Keratinocyte (primary cell): Measurements from ENCODE around the gene INHBB. TPM values are rescaled to one million over a fixed set of nuclear protein-coding genes. Genes with fewer than 3 reads are reported as not detected.

Source experiments
- DNase-seq: peaks from one replicate; pipeline ENCODE4 v3.0.0-alpha.2; 2011; ENCODE audit warnings: low read depth, missing footprints, low spot score
- FAIRE-seq: peaks from 2 replicates; lab custom pipeline; 2011; peaks lifted over from hg19 to GRCh38; lab: Jason Lieb, UNC
- H2AFZ ChIP-seq: 2 replicates; pipeline ENCODE4 v1.6.0; 2012; ENCODE audit warnings: low read length, control low read depth, inconsistent platforms; ENCODE audit not compliant: control insufficient read depth
- H3K27ac ChIP-seq: 2 replicates; pipeline ENCODE4 v1.5.1; 2011; ENCODE audit warnings: low read length; ENCODE audit not compliant: control insufficient read depth, insufficient read depth
- H3K27me3 ChIP-seq: 3 replicates; pipeline ENCODE4 v1.6.0; 2011; ENCODE audit warnings: low read length; ENCODE audit not compliant: control insufficient read depth, insufficient read depth; ENCODE audit errors: extremely low read depth
- H3K36me3 ChIP-seq, 2 experiments: 2 replicates in 1 of 2; 3 replicates in 1 of 2; pipeline ENCODE4 v1.5.1; 2011; ENCODE audit warnings: low read length in 2 of 2, mild to moderate bottlenecking in 1 of 2; ENCODE audit not compliant: control insufficient read depth in 2 of 2, insufficient read depth in 2 of 2; ENCODE audit errors: extremely low read depth in 1 of 2
- H3K4me1 ChIP-seq: 3 replicates; pipeline ENCODE4 v1.5.1; 2011; ENCODE audit warnings: low read length; ENCODE audit not compliant: control insufficient read depth, insufficient read depth; ENCODE audit errors: extremely low read depth
- H3K4me2 ChIP-seq: 3 replicates; pipeline ENCODE4 v1.6.0; 2011; ENCODE audit warnings: low read depth, low read length; ENCODE audit not compliant: control insufficient read depth, insufficient read depth; ENCODE audit errors: extremely low read depth
- H3K4me3 ChIP-seq, 3 experiments: fragments of 200-600 bp in 1 of 3; sonication (generic) in 1 of 3; 2 replicates in 2 of 3; 3 replicates in 1 of 3; pipeline ENCODE4 v1.5.1; 2011 to 2016; ENCODE audit warnings: low read length in 3 of 3, mild to moderate bottlenecking in 3 of 3, control low read depth in 2 of 3, inconsistent platforms in 1 of 3, low read depth in 1 of 3, mixed read lengths in 1 of 3, mixed run types in 1 of 3, moderate library complexity in 1 of 3; ENCODE audit not compliant: control insufficient read depth in 2 of 3, insufficient read depth in 2 of 3; ENCODE audit errors: extremely low read depth in 1 of 3
- H3K79me2 ChIP-seq: 2 replicates; pipeline ENCODE4 v1.6.0; 2012; ENCODE audit warnings: low read length; ENCODE audit not compliant: control insufficient read depth, insufficient read depth
- H3K9ac ChIP-seq: 3 replicates; pipeline ENCODE4 v1.6.0; 2011; ENCODE audit warnings: low read length; ENCODE audit not compliant: control insufficient read depth, insufficient read depth; ENCODE audit errors: extremely low read depth
- H3K9me1 ChIP-seq: 3 replicates; pipeline ENCODE4 v1.6.0; 2011; ENCODE audit warnings: low read length; ENCODE audit not compliant: control insufficient read depth, insufficient read depth; ENCODE audit errors: extremely low read depth
- H3K9me3 ChIP-seq: 2 replicates; pipeline ENCODE4 v1.5.1; 2012; ENCODE audit warnings: low read depth, low read length; ENCODE audit not compliant: control insufficient read depth
- H4K20me1 ChIP-seq: 3 replicates; pipeline ENCODE4 v1.6.0; 2011; ENCODE audit warnings: low read length; ENCODE audit not compliant: control insufficient read depth, insufficient read depth; ENCODE audit errors: extremely low read depth
- CTCF ChIP-seq, 3 experiments: IDR thresholded peaks in 1 of 3; conservative IDR thresholded peaks in 1 of 3; optimal IDR thresholded peaks in 1 of 3; 2 replicates in 2 of 3; 3 replicates in 1 of 3; pipeline versions ENCODE3 to v1.5.1; 2011; ENCODE audit warnings: low read length in 3 of 3, mild to moderate bottlenecking in 3 of 3, moderate library complexity in 2 of 3, control low read depth in 1 of 3, inconsistent platforms in 1 of 3; ENCODE audit not compliant: insufficient read depth in 2 of 3; ENCODE audit errors: extremely low read depth in 1 of 3
- EZH2 ChIP-seq: IDR thresholded peaks from one replicate; pipeline ENCODE4 v1.6.1; 2012; ENCODE audit warnings: inconsistent platforms, mild to moderate bottlenecking, low read length, moderate library complexity
- dilution Hi-C: fragments of 300-500 bp; cut with MboI; formaldehyde crosslinking; loops from one replicate; pipeline ENCODE4 v1.7.0; 2020; ENCODE audit warnings: low sequenced_read_pairs; ENCODE audit not compliant: extremely low pct_ligation_motif_present
- polyA plus RNA-seq, 5 experiments: library from polyadenylated mRNA; depleted of rRNA in 3 of 5; stranded (reverse) in 3 of 5; stranded (forward) in 1 of 5; unstranded in 1 of 5; fragments of >200 nt; gene quantifications; 1 replicate in 1 of 5; 2 replicates in 3 of 5; 3 replicates in 1 of 5; pipeline versions ENCODE4 v1.2.1 to v1.2.3, GENCODE V29; 2011 to 2012; ENCODE audit warnings: missing spikeins in 2 of 5, low read depth in 1 of 5, low replicate concordance in 1 of 5

INHBB gene
- polyA plus RNA-seq, 1 donor (not counting 4 experiments of a cell fraction or from before 2014, with no cell fraction given): not detected

GRCh38 chr2:120350080-120350479 lies 4.1 kb downstream of the INHBB start:
- Histone ChIP-seq H3K27ac (no peak overlapping the region), H3K9me3 (no peaks in the 10 kb centered on the region), H3K27me3 (peaks cover 54% of the 10 kb centered on the region), H3K4me3 (no peak overlapping the region), H3K36me3 (no peaks in the 10 kb centered on the region), H3K79me2 (no peaks in the 10 kb centered on the region), H3K9ac (no peak overlapping the region), H3K9me1 (no peaks in the 10 kb centered on the region), H3K4me2 (no peak overlapping the region), H2AFZ (no peak overlapping the region), H4K20me1 (no peaks in the 10 kb centered on the region), H3K4me1 (no peaks in the 10 kb centered on the region)
- no peak for TF ChIP-seq CTCF (optimal IDR thresholded peaks at IDR 0.05 in 1 of 3, IDR thresholded peaks at IDR 0.05 in 1 of 3, conservative IDR thresholded peaks at IDR 0.05 in 1 of 3; ENCODE audit: extremely low read depth in 1 of 3, insufficient read depth in 2 of 3, low read length in 3 of 3)
- no peak for TF ChIP-seq EZH2
- dilution Hi-C loops: no loop called here
- no peak for FAIRE-seq
- DNase-seq: no peak

- H3K4me2 ChIP-seq: no peak overlapping the region
- H3K4me3 ChIP-seq: no peak overlapping the region
- no peaks in the 10 kb centered on the region for H4K20me1 ChIP-seq
- no peak overlapping the region for H3K9ac ChIP-seq
- TF ChIP-seq EZH2 (no peak), CTCF (optimal IDR thresholded peaks at IDR 0.05 in 1 of 3, IDR thresholded peaks at IDR 0.05 in 1 of 3, conservative IDR thresholded peaks at IDR 0.05 in 1 of 3; ENCODE audit: extremely low read depth in 1 of 3, insufficient read depth in 2 of 3, low read length in 3 of 3) (no peak)
- no peaks in the 10 kb centered on the region for H3K4me1 ChIP-seq
- dilution Hi-C loops: no loop called here
- H3K9me3 ChIP-seq: no peaks in the 10 kb centered on the region
- no peaks in the 10 kb centered on the region for H3K79me2 ChIP-seq
- no peaks in the 10 kb centered on the region for H3K9me1 ChIP-seq
- no peak overlapping the region for H3K27ac ChIP-seq
- DNase-seq: no peak
- FAIRE-seq: no peak
- H2AFZ ChIP-seq: no peak overlapping the region
- H3K36me3 ChIP-seq: no peaks in the 10 kb centered on the region
- H3K27me3 ChIP-seq: peaks cover 47% of the 10 kb centered on the region
These were observed 4.9 kb downstream of the INHBB start for GRCh38 chr2:120350801-120351320.
